HG03432 (cell line): ENCODE measurements around the gene PABPC1L.

Source experiments
- ATAC-seq: cut with Tn5 transposase; IDR thresholded peaks from one replicate; pipeline ENCODE4 v1.9.1; 2021; ENCODE audit warnings: mild to moderate bottlenecking, moderate library complexity; ENCODE audit not compliant: unreplicated experiment

PABPC1L gene

GRCh38 chr20:44942264-44942973 lies 32.6 kb downstream of the PABPC1L start:
- no peak for ATAC-seq

- ATAC-seq: no peak
These were observed 34.0 kb downstream of the PABPC1L start for GRCh38 chr20:44943828-44944227.

GRCh38 chr20:44945261-44945660 lies 35.4 kb downstream of the PABPC1L start:
- ATAC-seq: no peak

DNA sequence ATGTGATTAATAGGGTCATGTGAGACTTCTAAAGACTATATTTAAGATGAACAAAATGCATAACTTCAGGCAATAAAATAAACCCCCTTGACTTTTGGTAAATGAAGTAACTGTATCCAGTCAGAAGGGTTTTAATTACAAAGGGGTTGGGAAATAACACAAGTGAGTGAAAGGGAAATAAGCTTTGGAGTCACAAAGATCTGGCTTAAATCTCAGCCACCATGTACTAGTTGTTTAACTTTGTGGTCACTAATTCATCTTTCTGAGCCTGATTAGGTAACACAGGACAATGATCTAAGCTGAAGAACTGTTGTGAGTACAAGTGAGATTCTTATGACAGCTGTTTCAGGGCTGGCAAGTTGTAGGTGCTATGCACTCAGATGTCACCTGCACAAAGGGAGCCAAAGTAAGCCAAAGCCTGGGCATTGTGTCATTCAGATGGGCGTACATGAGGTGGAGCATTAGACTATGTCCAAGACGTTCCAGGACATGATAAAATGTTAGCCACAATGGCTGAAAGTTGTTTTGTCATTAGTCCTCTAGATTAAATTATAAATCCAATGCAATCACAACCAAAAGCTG lies 36.5 kb downstream of the PABPC1L start:
- ATAC-seq: no peak

GRCh38 chr20:44948107-44948506 lies 38.2 kb downstream of the PABPC1L start:
- ATAC-seq: no peak

DNA sequence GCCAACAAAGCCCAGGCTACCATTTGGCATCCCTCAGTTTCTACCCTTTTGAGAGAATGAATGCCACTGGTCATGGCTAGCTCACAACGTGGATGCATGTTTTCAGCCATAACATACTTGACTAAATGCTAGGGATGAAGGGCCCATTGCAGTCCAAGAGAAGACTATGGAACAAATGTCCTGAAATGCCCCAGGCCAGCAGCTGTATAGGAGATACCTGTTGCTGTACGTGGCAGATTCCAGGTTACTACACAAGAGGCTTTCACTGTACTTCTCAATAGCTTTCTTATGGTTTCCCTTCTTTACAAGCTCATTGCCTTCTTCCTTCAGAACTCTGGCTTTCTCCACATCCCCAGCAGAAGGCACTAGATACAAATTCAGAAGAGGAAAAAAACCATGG lies 38.7 kb downstream of the PABPC1L start:
- no peak for ATAC-seq

DNA sequence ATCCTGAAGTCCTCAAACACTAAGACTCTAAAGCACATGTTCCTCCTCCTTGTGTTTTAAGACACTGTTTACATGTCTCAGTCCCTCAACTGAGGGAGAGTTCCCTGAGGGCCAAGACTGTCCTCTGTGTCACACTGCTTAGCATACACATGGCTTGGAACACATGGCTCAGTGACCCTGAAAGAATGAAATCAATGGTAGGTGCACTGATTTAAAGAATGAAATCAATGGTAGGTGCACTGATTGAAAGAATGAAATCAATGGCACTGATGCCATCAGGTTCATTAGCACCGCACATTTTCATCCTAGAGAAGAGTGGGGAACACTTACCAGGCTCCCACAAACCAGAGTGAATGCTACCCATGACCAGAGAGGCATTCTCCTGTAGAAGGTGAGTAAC lies 40.5 kb downstream of the PABPC1L start:
- no peak for ATAC-seq

GRCh38 chr20:44952731-44953130 lies 42.9 kb downstream of the PABPC1L start:
- ATAC-seq: no peak

GRCh38 chr20:44954211-44954610 lies 44.4 kb downstream of the PABPC1L start:
- ATAC-seq: no peak

DNA sequence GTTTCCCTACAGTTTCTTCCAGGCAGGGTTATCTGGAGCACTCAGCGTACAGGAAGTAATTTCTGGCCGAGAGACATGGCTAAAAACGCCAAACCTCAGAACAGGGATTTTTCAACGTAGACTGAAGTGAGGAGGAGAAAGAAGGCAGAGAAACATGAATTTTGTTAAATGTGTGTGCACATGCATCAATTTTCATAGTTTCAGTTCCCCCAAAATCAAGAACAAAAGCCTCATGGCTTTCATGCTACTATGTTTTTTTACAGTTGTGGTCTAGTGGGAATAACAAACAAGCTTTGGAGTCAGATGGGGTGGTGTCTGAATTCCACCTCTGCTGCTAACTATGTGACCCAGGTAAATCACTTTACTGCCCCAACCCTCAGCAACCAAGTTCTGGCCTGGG lies 45.4 kb downstream of the PABPC1L start:
- ATAC-seq: no peak

GRCh38 chr20:44956410-44956809 lies 46.5 kb downstream of the PABPC1L start:
- ATAC-seq: no peak

- ATAC-seq: no peak
These were observed 48.4 kb downstream of the PABPC1L start for GRCh38 chr20:44958276-44958675.

DNA sequence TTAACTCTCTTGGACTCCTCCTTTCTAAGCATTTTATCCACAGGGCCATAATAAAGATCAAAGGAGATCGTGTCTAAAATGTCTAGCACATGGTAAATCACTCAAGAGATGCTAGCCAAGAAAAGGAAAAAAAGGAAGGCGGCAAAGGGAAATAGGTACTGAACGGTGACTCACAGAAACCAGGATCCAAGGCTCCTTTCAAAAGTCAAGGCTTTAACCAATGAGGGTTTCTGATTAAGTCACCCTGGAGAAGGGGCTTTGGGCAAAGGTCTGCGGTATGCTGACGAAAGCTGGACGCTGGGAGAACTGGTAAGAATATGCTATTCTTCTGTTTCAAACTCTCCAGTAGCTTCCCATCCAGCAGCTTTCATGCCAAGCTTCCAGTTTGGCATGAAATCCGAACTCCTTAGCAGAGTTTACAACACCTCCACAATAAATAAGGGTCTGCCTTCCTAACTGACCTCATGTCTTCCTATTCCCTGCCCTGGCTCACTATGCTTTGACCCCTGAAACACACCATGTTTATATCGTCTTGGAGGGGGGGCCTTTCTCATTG lies 49.3 kb downstream of the PABPC1L start:
- no peak for ATAC-seq

DNA sequence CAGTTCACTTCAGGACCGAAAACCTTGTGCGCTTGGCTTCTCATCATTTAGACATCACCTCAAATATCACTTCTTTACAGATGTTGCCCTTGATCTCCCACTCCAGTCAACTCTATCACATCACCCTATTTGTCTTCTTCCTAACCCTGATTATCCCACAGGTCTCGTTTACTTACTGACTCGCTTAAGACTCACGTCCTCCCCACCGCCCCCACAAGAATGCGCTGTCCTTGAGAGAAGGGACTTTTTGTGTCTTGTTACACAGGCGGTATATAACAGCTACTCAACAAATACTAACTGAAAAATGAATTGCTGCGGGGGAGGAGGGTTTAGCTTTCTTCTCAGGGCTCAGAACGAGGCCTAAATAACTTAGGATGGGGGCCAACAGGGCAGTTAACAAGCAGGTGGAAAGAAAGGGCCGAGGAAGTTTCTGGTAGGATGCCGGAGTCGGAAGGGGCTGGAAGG lies 49.8 kb downstream of the PABPC1L start:
- ATAC-seq: peak; percentile 17

- ATAC-seq: peak; percentile 87
These were observed 50.4 kb downstream of the PABPC1L start, which contains the start of gene TOMM34 for GRCh38 chr20:44960103-44960852. TSS of gene TOMM34 (minus strand) at chr20:44960397. CDS start at chr20:44960333, 64 bp downstream.

DNA sequence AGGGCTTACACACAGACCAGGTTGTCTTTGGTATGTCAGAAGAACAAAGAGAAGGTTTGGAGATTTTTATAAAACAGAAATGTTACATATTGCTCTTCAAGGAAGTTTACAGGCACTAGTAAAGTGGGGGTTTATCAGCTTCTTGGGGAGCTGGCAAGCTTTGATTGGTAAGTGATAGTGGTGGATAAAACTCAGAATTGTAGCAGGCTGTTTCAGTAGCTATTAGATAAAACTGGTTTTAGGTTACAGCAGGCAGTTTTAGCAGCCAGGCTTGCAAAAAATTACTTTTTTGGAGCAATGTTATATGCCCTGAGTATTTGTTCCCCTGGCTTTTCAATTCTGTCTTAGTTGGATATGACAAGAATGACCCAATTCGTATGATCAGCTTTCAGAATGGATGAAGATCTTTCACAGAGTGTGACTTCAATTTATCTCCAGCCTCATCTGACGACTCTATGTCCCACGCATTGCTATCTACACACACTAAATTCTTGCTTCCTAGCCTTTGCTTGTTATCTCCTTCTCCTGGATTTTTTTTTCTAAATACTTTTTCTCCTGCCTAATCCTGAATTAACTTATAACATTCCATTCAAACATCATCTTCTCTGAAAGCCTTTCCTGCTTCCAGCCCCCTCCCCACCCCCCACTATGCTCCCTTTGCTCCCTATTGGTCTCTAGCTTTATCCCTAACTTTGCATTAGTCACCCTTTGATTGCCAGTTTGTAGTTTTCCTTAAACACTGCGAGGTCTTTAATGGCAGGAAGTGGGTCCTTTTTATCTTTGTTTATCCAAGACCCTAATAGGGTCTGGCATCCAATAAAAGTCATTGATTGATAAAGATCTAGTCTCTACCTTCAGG lies 51.4 kb downstream of the PABPC1L start:
- no peak for ATAC-seq

DNA sequence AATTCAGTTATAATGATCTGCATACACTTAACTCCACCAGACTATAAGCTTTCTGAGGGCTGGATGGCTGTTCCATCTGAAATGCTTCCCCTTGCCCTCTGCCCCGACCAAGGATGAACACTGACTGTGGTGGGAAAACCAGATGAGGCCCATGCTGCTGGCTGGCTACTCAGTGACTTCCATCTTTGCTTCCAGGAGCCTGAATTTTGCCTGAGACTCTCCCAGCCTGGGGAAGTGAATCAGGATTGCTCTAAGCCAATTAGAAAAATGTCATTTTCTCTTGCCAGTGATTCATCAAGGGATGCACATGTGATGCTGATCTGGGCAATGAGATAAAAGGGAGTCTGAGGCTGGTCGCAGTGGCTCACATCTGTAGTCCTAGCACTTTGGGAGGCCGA lies 52.0 kb downstream of the PABPC1L start:
- ATAC-seq: no peak

- ATAC-seq: no peak
These were observed 52.6 kb downstream of the PABPC1L start for GRCh38 chr20:44962483-44962882.

DNA sequence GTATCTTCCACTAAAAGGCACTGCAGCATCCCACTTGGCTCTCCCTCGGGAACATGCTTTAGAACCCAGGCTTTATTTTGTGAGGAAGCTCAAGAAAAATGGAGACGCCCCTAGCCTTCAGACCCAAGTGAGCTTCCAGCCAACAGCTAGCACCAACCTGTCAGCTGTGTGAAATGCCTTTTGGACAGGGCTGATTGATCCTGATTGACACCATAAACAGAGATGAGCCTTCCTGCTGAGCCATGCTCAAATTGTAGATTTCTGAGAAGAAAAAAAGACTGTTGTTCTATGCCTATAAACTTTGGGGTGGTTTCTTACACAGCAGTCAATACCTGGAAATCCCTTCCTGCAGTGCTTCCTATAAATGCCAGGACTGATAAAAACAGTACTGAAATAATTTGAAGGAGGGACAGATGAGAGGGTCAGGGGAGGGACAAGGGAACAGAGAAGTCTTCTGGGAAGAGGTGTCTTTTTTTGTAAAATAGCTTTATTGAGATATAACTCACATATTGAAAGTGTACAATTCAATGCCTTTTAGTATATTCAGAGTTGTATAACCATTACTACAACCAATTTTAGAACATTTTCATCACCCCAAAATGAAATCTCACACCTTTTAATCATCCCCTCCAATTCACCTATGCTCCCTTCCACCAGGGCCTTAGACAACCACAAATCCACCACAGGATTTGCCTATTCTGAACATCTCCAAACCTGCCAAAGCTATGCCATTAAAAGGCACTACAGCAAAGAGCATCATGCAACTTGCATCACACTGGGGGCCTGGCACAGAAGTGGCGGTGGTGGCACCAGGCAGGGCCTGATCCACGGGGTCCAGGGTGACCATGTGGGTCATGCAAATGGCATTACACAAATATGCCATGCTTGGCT lies 53.7 kb downstream of the PABPC1L start:
- no peak for ATAC-seq

- no peak for ATAC-seq
These were observed 55.8 kb downstream of the PABPC1L start for GRCh38 chr20:44965651-44966029.
